Activated naive CD8-positive, alpha-beta T cell treated with anti-CD3 and anti-CD28 coated beads, Interleukin-2, amount 50 U/mL, for 24 hours (primary cell): Measurements from ENCODE around the gene FIGNL2.
"Not testable (repeated sequence)": the region's sequence is repeated elsewhere in the genome, so short reads cannot be mapped to it uniquely, and the experiment has no call there.

Source experiments
- ATAC-seq: fragments of 150-1000 bp; cut with Tn5 transposase; one replicate; pipeline ENCODE4 v1.10.0; 2021
- DNase-seq: peaks from one replicate; pipeline ENCODE4 v3.0.0; 2021
- H3K27ac Mint-ChIP-seq: one replicate; pipeline ENCODE4 v1.8.0; 2021; ENCODE audit warnings: mild to moderate bottlenecking, mixed read lengths
- H3K27me3 Mint-ChIP-seq: one replicate; pipeline ENCODE4 v1.8.0; 2021; ENCODE audit warnings: mixed read lengths
- H3K36me3 Mint-ChIP-seq: one replicate; pipeline ENCODE4 v1.8.0; 2021; ENCODE audit warnings: low read depth, mixed read lengths
- H3K4me1 Mint-ChIP-seq: one replicate; pipeline ENCODE4 v1.8.0; 2021; ENCODE audit warnings: mixed read lengths
- H3K4me3 Mint-ChIP-seq: one replicate; pipeline ENCODE4 v1.8.0; 2021; ENCODE audit warnings: mild to moderate bottlenecking, moderate library complexity, mixed read lengths
- H3K9me3 Mint-ChIP-seq: one replicate; pipeline ENCODE4 v1.8.0; 2021; ENCODE audit warnings: mixed read lengths

Gene FIGNL2

GRCh38 chr12:51814311-51815088 is 34.0 kb downstream of the FIGNL2 start:
- H3K36me3 Mint-ChIP-seq = no peaks in the 10 kb centered on the region
- no peaks in the 10 kb centered on the region for H3K9me3 Mint-ChIP-seq
- peak overlapping the region; percentile 76 for H3K4me3 Mint-ChIP-seq
- H3K4me1 Mint-ChIP-seq = peaks cover 8% of the 10 kb centered on the region
- peak overlapping the region; percentile 44 for H3K27ac Mint-ChIP-seq
- peaks cover 11% of the 10 kb centered on the region for H3K27me3 Mint-ChIP-seq
- peak; percentile 77 for DNase-seq
- peak; percentile 70 for ATAC-seq

- no peak overlapping the region for H3K27ac Mint-ChIP-seq
- H3K4me3 Mint-ChIP-seq = peak overlapping the region; percentile 25
- no peak for DNase-seq
- H3K36me3 Mint-ChIP-seq = no peaks in the 10 kb centered on the region
- peaks cover 7% of the 10 kb centered on the region for H3K4me1 Mint-ChIP-seq
- no peaks in the 10 kb centered on the region for H3K9me3 Mint-ChIP-seq
- peaks cover 11% of the 10 kb centered on the region for H3K27me3 Mint-ChIP-seq
- ATAC-seq = peak; percentile 37
Observed at GRCh38 chr12:51813931-51814310, 34.6 kb downstream of the FIGNL2 start.

- Mint-ChIP-seq H3K4me1 (peaks cover 7% of the 10 kb centered on the region), H3K4me3 (no peak overlapping the region), H3K9me3 (no peaks in the 10 kb centered on the region), H3K27me3 (peaks cover 11% of the 10 kb centered on the region), H3K27ac (no peak overlapping the region), H3K36me3 (no peaks in the 10 kb centered on the region)
- no peak for DNase-seq
- ATAC-seq = peak; percentile 31
Observed at GRCh38 chr12:51812871-51813270, 35.6 kb downstream of the FIGNL2 start.

GRCh38 chr12:51811203-51812202 is 37.0 kb downstream of the FIGNL2 start:
- no peak for ATAC-seq
- Mint-ChIP-seq H3K36me3 (no peaks in the 10 kb centered on the region), H3K9me3 (no peaks in the 10 kb centered on the region), H3K4me3 (no peak overlapping the region), H3K4me1 (peaks cover 7% of the 10 kb centered on the region), H3K27me3 (peaks cover 11% of the 10 kb centered on the region), H3K27ac (no peak overlapping the region)
- DNase-seq = no peak

- no peaks in the 10 kb centered on the region for H3K36me3 Mint-ChIP-seq
- no peak for ATAC-seq
- no peak for DNase-seq
- H3K27me3 Mint-ChIP-seq = no peaks in the 10 kb centered on the region
- no peaks in the 10 kb centered on the region for H3K9me3 Mint-ChIP-seq
- H3K4me1 Mint-ChIP-seq = no peaks in the 10 kb centered on the region
- no peak overlapping the region for H3K4me3 Mint-ChIP-seq
- no peak overlapping the region for H3K27ac Mint-ChIP-seq
Observed at GRCh38 chr12:51809193-51809592, 39.3 kb downstream of the FIGNL2 start.

- Mint-ChIP-seq H3K4me3 (no peak overlapping the region), H3K4me1 (no peaks in the 10 kb centered on the region), H3K27ac (no peak overlapping the region), H3K9me3 (no peaks in the 10 kb centered on the region), H3K27me3 (no peaks in the 10 kb centered on the region), H3K36me3 (no peaks in the 10 kb centered on the region)
- no peak for DNase-seq
- no peak for ATAC-seq
Observed at GRCh38 chr12:51806896-51807295, 41.6 kb downstream of the FIGNL2 start.

- no peak for ATAC-seq
- Mint-ChIP-seq H3K4me1 (no peaks in the 10 kb centered on the region), H3K9me3 (no peaks in the 10 kb centered on the region), H3K27ac (no peak overlapping the region), H3K36me3 (no peaks in the 10 kb centered on the region), H3K4me3 (no peak overlapping the region), H3K27me3 (no peaks in the 10 kb centered on the region)
- DNase-seq = no peak
Observed at GRCh38 chr12:51801027-51801426, 47.5 kb downstream of the FIGNL2 start.

- ATAC-seq (no peak), DNase-seq (no peak)
- H3K4me1 Mint-ChIP-seq = no peaks in the 10 kb centered on the region
- no peaks in the 10 kb centered on the region for H3K36me3 Mint-ChIP-seq
- H3K4me3 Mint-ChIP-seq = no peak overlapping the region
- no peaks in the 10 kb centered on the region for H3K9me3 Mint-ChIP-seq
- H3K27me3 Mint-ChIP-seq = no peaks in the 10 kb centered on the region
- H3K27ac Mint-ChIP-seq = no peak overlapping the region
Observed at GRCh38 chr12:51798501-51798900, 50.0 kb downstream of the FIGNL2 start.

- H3K27ac Mint-ChIP-seq, DNase-seq, ATAC-seq, H3K27me3 Mint-ChIP-seq, H3K36me3 Mint-ChIP-seq, H3K4me3 Mint-ChIP-seq, H3K9me3 Mint-ChIP-seq, H3K4me1 Mint-ChIP-seq: not testable (repeated sequence)
Observed at GRCh38 chr12:51798051-51798450, 50.5 kb downstream of the FIGNL2 start.

GRCh38 chr12:51797301-51797700 is 51.2 kb downstream of the FIGNL2 start:
- DNase-seq (no peak), ATAC-seq (no peak)
- Mint-ChIP-seq H3K27me3 (no peaks in the 10 kb centered on the region), H3K4me1 (no peaks in the 10 kb centered on the region), H3K27ac (no peak overlapping the region), H3K36me3 (no peaks in the 10 kb centered on the region), H3K9me3 (no peaks in the 10 kb centered on the region), H3K4me3 (no peak overlapping the region)

GRCh38 chr12:51793201-51793600 is 55.3 kb downstream of the FIGNL2 start:
- DNase-seq (no peak), ATAC-seq (no peak)
- Mint-ChIP-seq H3K4me1 (no peaks in the 10 kb centered on the region), H3K27me3 (no peaks in the 10 kb centered on the region), H3K4me3 (no peak overlapping the region), H3K36me3 (no peaks in the 10 kb centered on the region), H3K9me3 (no peaks in the 10 kb centered on the region), H3K27ac (no peak overlapping the region)

- H3K4me3 Mint-ChIP-seq = no peak overlapping the region
Observed at GRCh38 chr12:51792417-51792816, 56.1 kb downstream of the FIGNL2 start.

GRCh38 chr12:51788876-51789275 is 59.6 kb downstream of the FIGNL2 start:
- H3K9me3 Mint-ChIP-seq = no peaks in the 10 kb centered on the region
- no peak for ATAC-seq
- H3K27ac Mint-ChIP-seq = no peak overlapping the region
- DNase-seq = no peak
- no peak overlapping the region for H3K4me3 Mint-ChIP-seq
- H3K27me3 Mint-ChIP-seq = no peaks in the 10 kb centered on the region
- peaks cover 9% of the 10 kb centered on the region for H3K4me1 Mint-ChIP-seq
- H3K36me3 Mint-ChIP-seq = no peaks in the 10 kb centered on the region

More at GRCh38 chr12:51792417-51792816, 56.1 kb downstream of the FIGNL2 start:
- DNase-seq = no peak
- no peak for ATAC-seq
- Mint-ChIP-seq H3K9me3 (no peaks in the 10 kb centered on the region), H3K27me3 (no peaks in the 10 kb centered on the region), H3K27ac (no peak overlapping the region), H3K36me3 (no peaks in the 10 kb centered on the region), H3K4me1 (no peaks in the 10 kb centered on the region)

GRCh38 chr12:51785906-51786305 is 62.6 kb downstream of the FIGNL2 start:
- Mint-ChIP-seq H3K36me3 (no peaks in the 10 kb centered on the region), H3K9me3 (no peaks in the 10 kb centered on the region), H3K27ac (no peak overlapping the region), H3K4me1 (peaks cover 11% of the 10 kb centered on the region), H3K4me3 (no peak overlapping the region), H3K27me3 (no peaks in the 10 kb centered on the region)
- no peak for DNase-seq
- no peak for ATAC-seq

GRCh38 chr12:51784688-51785087 is 63.8 kb downstream of the FIGNL2 start:
- ATAC-seq (no peak), DNase-seq (no peak)
- Mint-ChIP-seq H3K4me1 (peaks cover 23% of the 10 kb centered on the region), H3K4me3 (no peak overlapping the region), H3K9me3 (no peaks in the 10 kb centered on the region), H3K36me3 (no peaks in the 10 kb centered on the region), H3K27ac (no peak overlapping the region), H3K27me3 (no peaks in the 10 kb centered on the region)
